HepG2 (cell line): Measurements from ENCODE around the gene FOSL2. TPM values are rescaled to one million over a fixed set of nuclear protein-coding genes. Genes with fewer than 3 reads are reported as not detected.

Source experiments
- ARID5B ChIP-seq: IDR thresholded peaks from 2 replicates; pipeline ENCODE4 v1.4.0; 2020; ENCODE audit warnings: mild to moderate bottlenecking, missing genetic modification reagents
- BCL6 ChIP-seq: IDR thresholded peaks from 2 replicates; pipeline ENCODE4 v1.6.1; 2016; ENCODE audit warnings: missing genetic modification reagents, missing compliant biosample characterization
- DNMT3B ChIP-seq: conservative IDR thresholded peaks from 2 replicates; pipeline ENCODE4 v1.6.1; 2016; ENCODE audit warnings: missing biosample characterization, control low read depth
- FOXP4 ChIP-seq: sonication (generic); formaldehyde crosslinking; IDR thresholded peaks from 2 replicates; pipeline ENCODE4 v1.4.0; 2020; ENCODE audit warnings: missing genetic modification reagents
- MYC ChIP-seq: sonication (generic); formaldehyde crosslinking; IDR thresholded peaks from 2 replicates; pipeline ENCODE4 v1.9.0; 2021; ENCODE audit warnings: missing genetic modification reagents, borderline replicate concordance
- RELA ChIP-seq: sonication (generic); formaldehyde crosslinking; IDR thresholded peaks from 2 replicates; pipeline ENCODE4 v1.4.0; 2020; ENCODE audit warnings: missing genetic modification reagents
- RFXAP ChIP-seq: sonication (generic); formaldehyde crosslinking; IDR thresholded peaks from 2 replicates; pipeline ENCODE4 v1.4.0; 2020; ENCODE audit warnings: missing genetic modification reagents, borderline replicate concordance
- SIN3A ChIP-seq: IDR thresholded peaks from 2 replicates; pipeline ENCODE4 v1.6.1; 2011; ENCODE audit warnings: low read depth, mild to moderate bottlenecking, control low read depth, low read length, borderline replicate concordance
- THRA ChIP-seq: sonication (generic); formaldehyde crosslinking; IDR thresholded peaks from 2 replicates; pipeline ENCODE4 v1.4.0; 2020; ENCODE audit warnings: missing genetic modification reagents, borderline replicate concordance
- ZKSCAN1 ChIP-seq: fragments of 150-350 bp; IDR thresholded peaks from 2 replicates; pipeline ENCODE4 v1.6.1; 2014; ENCODE audit warnings: low read length
- ZNF225 ChIP-seq: sonication (generic); formaldehyde crosslinking; IDR thresholded peaks from 2 replicates; pipeline ENCODE4 v1.4.0; 2020; ENCODE audit warnings: mild to moderate bottlenecking, missing genetic modification reagents
- ZNF280B ChIP-seq: sonication (generic); formaldehyde crosslinking; IDR thresholded peaks from 2 replicates; pipeline ENCODE4 v1.5.0; 2020; ENCODE audit warnings: missing genetic modification reagents, mild to moderate bottlenecking, borderline replicate concordance
- ZNF644 ChIP-seq: IDR thresholded peaks from 2 replicates; pipeline ENCODE4 v1.6.1; 2016; ENCODE audit warnings: low read depth
- ZNF713 ChIP-seq: sonication (generic); formaldehyde crosslinking; IDR thresholded peaks from 2 replicates; pipeline ENCODE4 v1.4.0; 2020; ENCODE audit warnings: mild to moderate bottlenecking, missing genetic modification reagents
- polyA plus RNA-seq, 8 experiments: library from polyadenylated mRNA; depleted of rRNA in 3 of 8; stranded (reverse) in 7 of 8; unstranded in 1 of 8; fragments of >200 nt; fragmentation: Illumina TruSeq in 4 of 8; extraction: Trizol in 4 of 8; gene quantifications; 2 replicates each; pipeline versions ENCODE4 v1.2.1 to v1.2.3, GENCODE V29; 2011 to 2016; ENCODE audit warnings: low read depth in 4 of 8, missing spikeins in 1 of 8, mixed read lengths in 1 of 8; ENCODE audit not compliant: insufficient read depth in 1 of 8
- total RNA-seq, 5 experiments: library from RNA; depleted of rRNA; stranded (reverse); fragments of >200 nt; fragmentation: Illumina TruSeq; extraction: Trizol; gene quantifications; 2 replicates each; pipeline ENCODE4 v1.2.3, GENCODE V29; 2016; ENCODE audit warnings: low read depth in 1 of 5
- TF ChIP-seq, protein P1 (sequence below): sonication (generic); formaldehyde crosslinking; IDR thresholded peaks from 2 replicates; pipeline ENCODE4 v1.4.0; 2020; ENCODE audit warnings: mild to moderate bottlenecking, missing genetic modification reagents
- TF ChIP-seq, protein P2 (sequence below): sonication (generic); formaldehyde crosslinking; IDR thresholded peaks from 2 replicates; pipeline ENCODE4 v1.4.0; 2020; ENCODE audit warnings: missing genetic modification reagents
- TF ChIP-seq, protein P3 (sequence below): sonication (generic); formaldehyde crosslinking; IDR thresholded peaks from 2 replicates; pipeline ENCODE4 v1.8.1; 2023; ENCODE audit warnings: mild to moderate bottlenecking, missing genetic modification reagents

Gene FOSL2
- total and polyA plus RNA-seq, 2 of the 13 experiments (the other 11 are each of a cell fraction or from before 2014, with no cell fraction given) = 3.4 to 18.1 TPM

DNA sequence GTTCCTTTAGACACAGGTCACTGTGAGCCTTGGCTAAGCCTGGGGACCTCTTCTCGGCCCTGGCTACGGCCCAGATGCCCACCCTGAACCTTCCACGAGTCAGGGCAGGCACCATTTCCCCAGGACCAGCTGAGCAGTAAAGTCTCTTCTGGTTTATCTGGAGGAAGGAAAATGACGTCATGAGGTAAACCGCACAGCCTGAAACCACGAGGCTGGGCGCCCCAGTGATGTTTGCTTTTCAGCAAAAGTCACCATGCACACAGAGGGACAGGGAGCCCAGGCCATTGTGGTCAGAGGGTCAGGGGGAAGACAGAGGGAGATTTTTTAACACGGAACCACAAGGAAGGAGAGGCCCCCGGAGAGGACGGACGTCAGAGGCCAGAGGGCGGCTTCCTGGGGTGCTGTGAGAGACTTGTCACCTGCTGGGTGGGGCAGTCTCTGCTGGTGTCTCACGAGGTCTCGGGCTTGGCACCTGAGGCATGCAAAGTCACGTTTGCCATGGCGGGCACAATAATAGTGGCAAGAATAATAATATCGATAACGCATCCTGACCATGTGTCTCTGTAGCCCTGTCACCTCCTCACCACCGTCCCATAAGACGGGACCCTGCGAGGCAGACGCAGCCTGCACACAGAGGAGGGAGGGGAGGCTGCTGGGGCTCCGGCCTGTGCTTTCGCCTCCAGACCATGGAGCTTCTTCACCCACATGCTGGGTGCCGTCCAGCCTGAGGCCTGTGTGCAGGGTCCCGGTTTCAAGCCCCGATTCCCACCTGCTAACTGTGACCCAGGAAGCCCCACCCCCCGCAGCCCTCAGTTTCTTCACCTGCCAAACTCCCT is 33.2 kb upstream of the FOSL2 start (continued):
- TF ChIP-seq ZNF280B (CRISPR knock-in tag) (no peak), ZNF713 (no peak), DNMT3B (CRISPR knock-in tag) (0 out of 2 replicates have a peak, but pooled peaks have one; percentile 11), ZNF644 (no peak), ARID5B (CRISPR knock-in tag) (peak; percentile 56; the same call in 1 of the 2 replicates), BCL6 (CRISPR knock-in tag) (peak; percentile 68), MYC (peak; percentile 59; the same call in 1 of the 2 replicates), FOXP4 (peak; percentile 23; the same call in 1 of the 2 replicates), ZNF225 (CRISPR knock-in tag) (0 out of 2 replicates have a peak, but pooled peaks have one; percentile 19), SIN3A (peak; percentile 45; the same call in 1 of the 2 replicates), RFXAP (0 out of 2 replicates have a peak, but pooled peaks have one; percentile 35), ZKSCAN1 (no peak), RELA (no peak), THRA (0 out of 2 replicates have a peak, but pooled peaks have one; percentile 11)
- TF ChIP-seq, protein P1, sequence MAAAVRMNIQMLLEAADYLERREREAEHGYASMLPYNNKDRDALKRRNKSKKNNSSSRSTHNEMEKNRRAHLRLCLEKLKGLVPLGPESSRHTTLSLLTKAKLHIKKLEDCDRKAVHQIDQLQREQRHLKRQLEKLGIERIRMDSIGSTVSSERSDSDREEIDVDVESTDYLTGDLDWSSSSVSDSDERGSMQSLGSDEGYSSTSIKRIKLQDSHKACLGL (CRISPR knock-in tag) = 0 out of 2 replicates have a peak, but pooled peaks have one; percentile 28
- TF ChIP-seq, protein P2, sequence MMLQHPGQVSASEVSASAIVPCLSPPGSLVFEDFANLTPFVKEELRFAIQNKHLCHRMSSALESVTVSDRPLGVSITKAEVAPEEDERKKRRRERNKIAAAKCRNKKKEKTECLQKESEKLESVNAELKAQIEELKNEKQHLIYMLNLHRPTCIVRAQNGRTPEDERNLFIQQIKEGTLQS (CRISPR knock-in tag) = 0 out of 2 replicates have a peak, but pooled peaks have one; percentile 46
- TF ChIP-seq, protein P3, sequence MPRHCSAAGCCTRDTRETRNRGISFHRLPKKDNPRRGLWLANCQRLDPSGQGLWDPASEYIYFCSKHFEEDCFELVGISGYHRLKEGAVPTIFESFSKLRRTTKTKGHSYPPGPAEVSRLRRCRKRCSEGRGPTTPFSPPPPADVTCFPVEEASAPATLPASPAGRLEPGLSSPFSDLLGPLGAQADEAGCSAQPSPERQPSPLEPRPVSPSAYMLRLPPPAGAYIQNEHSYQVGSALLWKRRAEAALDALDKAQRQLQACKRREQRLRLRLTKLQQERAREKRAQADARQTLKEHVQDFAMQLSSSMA (CRISPR knock-in tag) = no peak
